ENCODE results near the gene TOX2.
"Not testable (repeated sequence)": the region's sequence is repeated elsewhere in the genome, so short reads cannot be mapped to it uniquely, and the experiment has no call there.

Gene TOX2

GRCh38 chr20:44038681-44039123, 124.0 kb downstream of the TOX2 start:
- DNase-seq, result peak; percentile 96 to 98

- DNase-seq, result no peak
Measured at GRCh38 chr20:44039147-44039546, 124.5 kb downstream of the TOX2 start.

- DNase-seq, result no peak
Measured at GRCh38 chr20:44039741-44040140, 125.1 kb downstream of the TOX2 start.

- DNase-seq, result no peak
Measured at GRCh38 chr20:44040202-44040915, 125.7 kb downstream of the TOX2 start.

GRCh38 chr20:44041001-44041400, 126.3 kb downstream of the TOX2 start:
- no peak for DNase-seq

- DNase-seq, result not testable (repeated sequence)
Measured at GRCh38 chr20:44044712-44045111, 130.1 kb downstream of the TOX2 start.

- no peak for DNase-seq
Measured at GRCh38 chr20:44050327-44050726, 135.7 kb downstream of the TOX2 start.

GRCh38 chr20:44050925-44051660, 136.4 kb downstream of the TOX2 start:
- no peak for DNase-seq

- no peak for DNase-seq
Measured at GRCh38 chr20:44051661-44052000, 137.0 kb downstream of the TOX2 start.

- DNase-seq, result no peak
Measured at GRCh38 chr20:44052166-44052565, 137.5 kb downstream of the TOX2 start.

GRCh38 chr20:44053046-44053445, 138.4 kb downstream of the TOX2 start:
- DNase-seq, result no peak

GRCh38 chr20:44054118-44054517, 139.5 kb downstream of the TOX2 start:
- no peak for DNase-seq

- no peak for DNase-seq
Measured at GRCh38 chr20:44054849-44055248, 140.2 kb downstream of the TOX2 start.

GRCh38 chr20:44056010-44056698, 141.5 kb downstream of the TOX2 start:
- peak; percentile 17 to 59 for DNase-seq

GRCh38 chr20:44057698-44058675, 143.3 kb downstream of the TOX2 start:
- no peak for DNase-seq

GRCh38 chr20:44064501-44065400, 150.1 kb downstream of the TOX2 start:
- DNase-seq, result no peak

- no peak for DNase-seq
Measured at GRCh38 chr20:44065401-44066340, 151.0 kb downstream of the TOX2 start.

GRCh38 chr20:44066645-44067606, 152.3 kb downstream of the TOX2 start:
- DNase-seq, result no peak

- DNase-seq, result no peak
Measured at GRCh38 chr20:44067650-44068081, 153.0 kb downstream of the TOX2 start.

Measured in NCI-H524 (cell line).